DND-41 (cell line): ENCODE measurements around the gene KIT.
"Not testable (repeated sequence)": the region's sequence is repeated elsewhere in the genome, so short reads cannot be mapped to it uniquely, and the experiment has no call there.

Experiments used
- ATAC-seq: fragments of 200-7000 bp; cut with Tn5 transposase; 3 replicates; pipeline ENCODE4 v1.9.1; 2021; ENCODE audit warnings: low read depth; ENCODE audit not compliant: insufficient read depth
- DNase-seq: peaks from one replicate; pipeline ENCODE4 v3.0.0-alpha.2; 2020
- H2AFZ ChIP-seq: 2 replicates; pipeline ENCODE4 v1.6.0; 2012; ENCODE audit warnings: low read depth, low read length
- H3K27ac ChIP-seq: 2 replicates; pipeline ENCODE4 v1.5.1; 2012; ENCODE audit warnings: low read length, inconsistent platforms
- H3K27me3 ChIP-seq: fragments of 200-600 bp; sonication (generic); 2 replicates; pipeline ENCODE4 v1.6.0; 2012; ENCODE audit warnings: low read length, mild to moderate bottlenecking, inconsistent platforms; ENCODE audit not compliant: insufficient read depth, poor library complexity
- H3K36me3 ChIP-seq: 2 replicates; pipeline ENCODE4 v1.5.1; 2012; ENCODE audit warnings: low read length, inconsistent platforms; ENCODE audit not compliant: insufficient read depth
- H3K4me1 ChIP-seq: 2 replicates; pipeline ENCODE4 v1.5.1; 2012; ENCODE audit warnings: mild to moderate bottlenecking, low read length; ENCODE audit not compliant: insufficient read depth
- H3K4me2 ChIP-seq: 2 replicates; pipeline ENCODE4 v1.6.0; 2012; ENCODE audit warnings: mild to moderate bottlenecking, moderate library complexity, low read length, inconsistent platforms; ENCODE audit not compliant: insufficient read depth
- H3K4me3 ChIP-seq, 2 experiments: fragments of 200-600 bp in 1 of 2; shearing (Covaris generic) in 1 of 2; 2 replicates each; pipeline ENCODE4 v1.5.1; 2012 to 2016; ENCODE audit warnings: inconsistent platforms in 2 of 2, low read length in 2 of 2, mild to moderate bottlenecking in 2 of 2, low read depth in 1 of 2, moderate library complexity in 1 of 2
- H3K79me2 ChIP-seq: 2 replicates; pipeline ENCODE4 v1.6.0; 2012; ENCODE audit warnings: low read length, inconsistent platforms; ENCODE audit not compliant: insufficient read depth
- H3K9ac ChIP-seq: 2 replicates; pipeline ENCODE4 v1.6.0; 2012; ENCODE audit warnings: low read depth, mild to moderate bottlenecking, inconsistent platforms, low read length, moderate library complexity
- H3K9me3 ChIP-seq: 2 replicates; pipeline ENCODE4 v1.5.1; 2012; ENCODE audit warnings: low read length, moderate library complexity, mild to moderate bottlenecking, inconsistent platforms; ENCODE audit not compliant: insufficient read depth, severe bottlenecking
- H4K20me1 ChIP-seq: 2 replicates; pipeline ENCODE4 v1.6.0; 2012; ENCODE audit warnings: low read length; ENCODE audit not compliant: insufficient read depth
- EZH2 ChIP-seq: IDR thresholded peaks from 3 replicates; pipeline ENCODE4 v1.6.1; 2012; ENCODE audit warnings: borderline replicate concordance, low read depth, mild to moderate bottlenecking, moderate library complexity, low read length, inconsistent platforms; ENCODE audit not compliant: severe bottlenecking
- TF ChIP-seq, protein P1 (sequence below): IDR thresholded peaks from 2 replicates; pipeline ENCODE4 v1.5.1; 2012; ENCODE audit warnings: borderline replicate concordance, low read length, moderate library complexity, mild to moderate bottlenecking; ENCODE audit not compliant: poor library complexity, severe bottlenecking; ENCODE audit errors: extremely low read depth

Gene KIT

DNA sequence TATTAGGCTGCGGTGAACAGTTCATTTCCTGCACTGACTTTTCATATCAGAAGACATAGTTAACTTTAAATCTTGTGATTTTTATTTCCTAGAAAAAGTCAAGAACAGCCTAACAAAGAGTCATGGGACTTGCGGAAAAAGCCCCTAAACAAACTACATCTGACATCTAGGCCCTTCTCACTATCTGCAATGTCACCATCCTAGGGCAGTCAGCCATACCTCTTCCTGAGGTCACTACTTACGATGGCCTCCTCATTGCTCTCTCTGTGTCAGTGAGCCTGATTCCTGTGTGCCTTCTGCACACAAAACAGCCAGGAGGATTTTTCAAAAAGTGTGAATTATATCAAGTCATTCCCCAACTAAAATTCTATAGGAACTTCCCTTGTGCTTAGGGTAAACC, 22.4 kb upstream of the KIT start:
- no peaks in the 10 kb centered on the region for H3K36me3 ChIP-seq
- ATAC-seq (no peak), DNase-seq (no peak)
- no peaks in the 10 kb centered on the region for H3K79me2 ChIP-seq
- peaks cover 8% of the 10 kb centered on the region; the same call in 1 of the 2 replicates for H3K4me1 ChIP-seq
- H4K20me1 ChIP-seq: no peaks in the 10 kb centered on the region
- TF ChIP-seq, protein P1, sequence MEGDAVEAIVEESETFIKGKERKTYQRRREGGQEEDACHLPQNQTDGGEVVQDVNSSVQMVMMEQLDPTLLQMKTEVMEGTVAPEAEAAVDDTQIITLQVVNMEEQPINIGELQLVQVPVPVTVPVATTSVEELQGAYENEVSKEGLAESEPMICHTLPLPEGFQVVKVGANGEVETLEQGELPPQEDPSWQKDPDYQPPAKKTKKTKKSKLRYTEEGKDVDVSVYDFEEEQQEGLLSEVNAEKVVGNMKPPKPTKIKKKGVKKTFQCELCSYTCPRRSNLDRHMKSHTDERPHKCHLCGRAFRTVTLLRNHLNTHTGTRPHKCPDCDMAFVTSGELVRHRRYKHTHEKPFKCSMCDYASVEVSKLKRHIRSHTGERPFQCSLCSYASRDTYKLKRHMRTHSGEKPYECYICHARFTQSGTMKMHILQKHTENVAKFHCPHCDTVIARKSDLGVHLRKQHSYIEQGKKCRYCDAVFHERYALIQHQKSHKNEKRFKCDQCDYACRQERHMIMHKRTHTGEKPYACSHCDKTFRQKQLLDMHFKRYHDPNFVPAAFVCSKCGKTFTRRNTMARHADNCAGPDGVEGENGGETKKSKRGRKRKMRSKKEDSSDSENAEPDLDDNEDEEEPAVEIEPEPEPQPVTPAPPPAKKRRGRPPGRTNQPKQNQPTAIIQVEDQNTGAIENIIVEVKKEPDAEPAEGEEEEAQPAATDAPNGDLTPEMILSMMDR: no peak
- no peak for TF ChIP-seq EZH2
- H3K4me3 ChIP-seq: no peak overlapping the region
- H3K27ac ChIP-seq: no peak overlapping the region
- H2AFZ ChIP-seq: no peak overlapping the region
- no peaks in the 10 kb centered on the region for H3K27me3 ChIP-seq
- no peak overlapping the region for H3K4me2 ChIP-seq
- H3K9me3 ChIP-seq: no peaks in the 10 kb centered on the region
- H3K9ac ChIP-seq: no peak overlapping the region

DNA sequence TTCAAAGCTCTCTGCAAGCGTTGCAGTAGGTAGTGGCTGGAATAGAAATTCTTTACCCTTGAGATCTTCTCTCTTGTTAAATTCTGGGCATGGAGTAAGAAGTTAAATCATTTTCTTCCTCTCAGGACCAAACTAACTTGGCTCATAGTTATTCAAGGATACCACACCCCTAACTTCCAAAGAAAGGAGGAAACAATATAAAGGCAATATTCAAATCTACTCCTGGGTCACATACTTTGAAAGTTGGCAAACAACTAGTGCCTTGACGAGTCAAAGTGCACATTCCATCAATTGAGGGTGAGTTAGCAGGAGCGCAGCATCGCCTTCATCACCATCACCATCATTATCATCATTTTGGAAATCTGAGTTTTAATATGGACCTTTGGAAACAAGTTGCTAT, 20.4 kb upstream of the KIT start:
- Histone ChIP-seq H2AFZ (no peak overlapping the region), H3K4me1 (peaks cover 18% of the 10 kb centered on the region), H3K79me2 (no peaks in the 10 kb centered on the region), H3K27ac (no peak overlapping the region), H3K4me2 (no peak overlapping the region), H4K20me1 (no peaks in the 10 kb centered on the region), H3K9me3 (no peaks in the 10 kb centered on the region), H3K9ac (no peak overlapping the region), H3K4me3 (no peak overlapping the region), H3K27me3 (no peaks in the 10 kb centered on the region), H3K36me3 (no peaks in the 10 kb centered on the region)
- DNase-seq (no peak), ATAC-seq (no peak)
- TF ChIP-seq EZH2: no peak
- TF ChIP-seq, protein P1: no peak

DNA sequence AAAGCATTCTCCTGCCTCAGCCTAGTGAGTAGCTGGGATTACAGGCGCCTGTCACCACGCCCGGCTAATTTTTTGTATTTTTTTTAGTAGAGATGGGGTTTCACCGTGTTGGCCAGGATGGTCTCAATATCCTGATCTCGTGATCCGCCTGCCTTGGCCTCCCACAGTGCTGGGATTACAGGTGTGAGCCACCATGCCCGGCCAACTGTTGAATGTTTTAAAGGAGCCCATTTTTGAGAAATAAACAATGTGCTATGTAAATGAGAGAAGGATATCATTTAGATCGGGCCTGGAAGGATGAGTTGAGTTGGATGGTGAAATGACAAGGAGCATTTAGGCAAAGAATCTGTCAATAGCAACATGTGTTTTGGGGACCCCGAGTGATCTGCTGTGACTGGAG, 16.7 kb upstream of the KIT start:
- not testable (repeated sequence) for ATAC-seq, H3K9ac ChIP-seq, DNase-seq, H3K27ac ChIP-seq, H2AFZ ChIP-seq, H3K4me2 ChIP-seq, H3K36me3 ChIP-seq, H3K79me2 ChIP-seq, H3K4me3 ChIP-seq, H3K27me3 ChIP-seq, H3K9me3 ChIP-seq, H4K20me1 ChIP-seq
- peaks cover 12% of the 10 kb centered on the region for H3K4me1 ChIP-seq

DNA sequence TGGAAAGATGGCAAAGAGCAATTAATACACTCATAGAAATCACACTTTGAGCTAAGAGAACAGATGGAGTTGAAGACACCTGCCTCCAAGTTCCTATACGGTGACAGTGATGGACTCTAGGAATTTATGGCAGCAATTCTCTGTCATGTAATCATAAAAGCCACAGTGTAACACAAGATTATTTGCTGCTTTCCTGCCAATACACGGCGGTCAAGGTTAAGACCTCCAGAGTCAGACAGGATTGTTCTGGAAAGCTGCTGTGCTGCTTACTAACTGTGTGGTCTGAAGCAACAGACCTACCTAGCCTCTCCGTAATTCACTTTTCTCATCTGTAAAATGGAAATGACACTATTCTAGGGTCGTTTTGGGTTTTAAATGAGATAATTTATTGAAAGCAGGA, 14.6 kb upstream of the KIT start:
- no peak overlapping the region for H3K4me3 ChIP-seq
- DNase-seq: no peak
- no peak for ATAC-seq
- no peaks in the 10 kb centered on the region for H3K36me3 ChIP-seq
- H3K9me3 ChIP-seq: no peaks in the 10 kb centered on the region
- H3K27me3 ChIP-seq: no peaks in the 10 kb centered on the region
- no peak overlapping the region for H3K4me2 ChIP-seq
- no peak overlapping the region for H3K9ac ChIP-seq
- no peak overlapping the region for H2AFZ ChIP-seq
- TF ChIP-seq EZH2: no peak
- TF ChIP-seq, protein P1: no peak
- H4K20me1 ChIP-seq: no peaks in the 10 kb centered on the region
- no peak overlapping the region for H3K27ac ChIP-seq
- H3K4me1 ChIP-seq: peaks cover 12% of the 10 kb centered on the region
- no peaks in the 10 kb centered on the region for H3K79me2 ChIP-seq
